PC-9 (cell line): ENCODE results near the gene CLK4. TPM values are rescaled to one million over a fixed set of nuclear protein-coding genes. Genes with fewer than 3 reads are reported as not detected.

Source experiments
- BruUV-seq: library from RNA; stranded (reverse); fragments of 400-500 nt; replicated peaks from 2 replicates; lab custom pipeline; 2021; lab: Mats Ljungman, UMichigan
- CTCF ChIA-PET: fragments of 300-600 bp; sonication (Branson Sonifier 250); formaldehyde crosslinking; loops from one replicate; lab custom pipeline; 2022; ENCODE audit warnings: antibody characterized with exemption; lab: Charles Lee
- POLR2A ChIA-PET: fragments of 300-600 bp; sonication (Branson Sonifier 250); formaldehyde crosslinking; loops from one replicate; lab custom pipeline; 2022; ENCODE audit warnings: antibody characterized with exemption; ENCODE audit not compliant: unreplicated experiment; lab: Charles Lee
- DNase-seq, 2 experiments: peaks; one replicate each; pipeline versions ENCODE4 v3.0.0 to v3.0.0-alpha.2; 2015 to 2022; ENCODE audit warnings: mixed read lengths in 1 of 2
- H2AFZ ChIP-seq: fragments of 200-600 bp; sonication (generic); 2 replicates; pipeline ENCODE4 v1.8.1; 2017; ENCODE audit warnings: antibody characterized with exemption
- H3F3A ChIP-seq: fragments of 200-600 bp; sonication (generic); 2 replicates; pipeline ENCODE4 v1.8.1; 2017; ENCODE audit warnings: antibody characterized with exemption, mild to moderate bottlenecking, low read depth; ENCODE audit not compliant: insufficient read depth
- H3K27ac ChIP-seq: fragments of 200-600 bp; sonication (generic); 2 replicates; pipeline ENCODE4 v1.6.1; 2016; ENCODE audit warnings: mixed run types
- H3K27me3 ChIP-seq: fragments of 200-600 bp; sonication (generic); 2 replicates; pipeline ENCODE4 v1.6.1; 2016; ENCODE audit warnings: low read depth, mixed run types; ENCODE audit not compliant: insufficient read depth
- H3K36me3 ChIP-seq: fragments of 200-600 bp; sonication (generic); 2 replicates; pipeline ENCODE4 v1.6.1; 2016; ENCODE audit warnings: low read depth, mixed run types
- H3K4me1 ChIP-seq: fragments of 200-600 bp; sonication (generic); replicated peaks from 2 replicates; pipeline ENCODE4 v1.6.1; 2016; ENCODE audit warnings: mixed run types; ENCODE audit not compliant: insufficient read depth
- H3K4me2 ChIP-seq: fragments of 200-600 bp; sonication (generic); 2 replicates; pipeline ENCODE4 v1.6.1; 2017; ENCODE audit warnings: mixed run types
- H3K4me3 ChIP-seq: fragments of 200-600 bp; sonication (generic); 2 replicates; pipeline ENCODE4 v1.6.1; 2016; ENCODE audit warnings: mixed run types
- H3K79me2 ChIP-seq: fragments of 200-600 bp; sonication (generic); 2 replicates; pipeline ENCODE4 v1.6.1; 2017; ENCODE audit warnings: low read depth, mixed run types
- H3K9me2 ChIP-seq: fragments of 200-600 bp; sonication (generic); 2 replicates; pipeline ENCODE4 v1.8.1; 2017; ENCODE audit warnings: mild to moderate bottlenecking; ENCODE audit not compliant: insufficient read depth
- H3K9me3 ChIP-seq: fragments of 200-600 bp; sonication (generic); 2 replicates; pipeline ENCODE4 v1.8.1; 2016; ENCODE audit warnings: low read depth; ENCODE audit not compliant: insufficient read depth
- H4K20me1 ChIP-seq: fragments of 200-600 bp; sonication (generic); 2 replicates; pipeline ENCODE4 v1.8.1; 2017; ENCODE audit not compliant: insufficient read depth
- EZH2 ChIP-seq: fragments of 200-600 bp; sonication (generic); IDR thresholded peaks from 2 replicates; pipeline ENCODE4 v1.8.0; 2017; ENCODE audit warnings: antibody characterized with exemption, low read depth
- intact Hi-C: fragments of 100-400 bp; cut with micrococcal nuclease; formaldehyde crosslinking; loops from one replicate; pipeline ENCODE4 v1.10.0; 2022; ENCODE audit not compliant: unreplicated experiment
- total RNA-seq: library from RNA; stranded (reverse); gene quantifications from 2 replicates; pipeline ENCODE4 v1.2.3, GENCODE V29; 2021
- TF ChIP-seq, protein P1 (sequence below): fragments of 200-600 bp; sonication (generic); conservative IDR thresholded peaks from 2 replicates; pipeline ENCODE4 v1.6.1; 2017; ENCODE audit warnings: mixed run types, antibody characterized with exemption, mild to moderate bottlenecking, moderate library complexity

Gene CLK4
- total RNA-seq, 1 experiment from 2014 or later: 29.7 TPM

DNA sequence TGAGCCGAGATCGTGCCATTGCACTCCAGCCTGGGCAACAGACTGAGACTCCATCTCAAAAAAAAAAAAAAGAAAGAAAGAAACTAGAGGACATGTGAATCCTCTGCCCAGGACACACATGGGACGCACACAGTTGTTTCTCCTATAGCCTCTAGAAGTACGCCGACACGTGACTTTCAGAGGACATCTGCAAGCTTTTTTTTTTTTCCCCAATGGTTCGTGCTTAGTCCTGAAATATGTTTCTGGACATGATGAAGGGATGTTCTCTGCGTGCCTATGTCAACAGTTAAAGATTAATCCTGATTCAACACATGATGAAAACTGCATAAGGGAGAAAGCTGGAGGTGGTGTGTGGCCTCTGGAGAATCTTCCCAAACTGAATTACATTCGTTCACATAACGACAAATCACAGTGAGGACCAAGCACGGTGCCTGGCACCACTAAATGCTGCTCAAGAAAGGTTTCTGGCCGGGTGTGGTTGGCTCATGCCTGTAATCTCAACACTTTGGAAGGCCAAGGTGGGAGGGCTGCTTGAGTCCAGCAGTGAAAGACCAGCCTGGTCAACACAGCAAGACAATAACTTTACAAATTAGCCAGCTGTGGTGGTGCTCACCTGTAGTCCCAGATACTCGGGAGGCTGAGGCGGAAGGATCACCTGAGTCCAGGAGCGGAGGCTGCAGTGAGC, 46.4 kb downstream of the CLK4 start:
- no peaks in the 10 kb centered on the region for H3K4me1 ChIP-seq
- H3K27me3 ChIP-seq: peaks cover 74% of the 10 kb centered on the region
- ChIA-PET POLR2A (no interaction called here), CTCF (interaction anchor here (0.6 kb wide), 1 partner anchor 502 kb away, joined by 3 read pairs; no protein-coding TSS in a partner anchor)
- no peaks in the 10 kb centered on the region for H3K79me2 ChIP-seq
- BruUV-seq: no TSS peak
- no peak overlapping the region for H3K4me2 ChIP-seq
- no peak overlapping the region for H3K27ac ChIP-seq
- TF ChIP-seq, protein P1, sequence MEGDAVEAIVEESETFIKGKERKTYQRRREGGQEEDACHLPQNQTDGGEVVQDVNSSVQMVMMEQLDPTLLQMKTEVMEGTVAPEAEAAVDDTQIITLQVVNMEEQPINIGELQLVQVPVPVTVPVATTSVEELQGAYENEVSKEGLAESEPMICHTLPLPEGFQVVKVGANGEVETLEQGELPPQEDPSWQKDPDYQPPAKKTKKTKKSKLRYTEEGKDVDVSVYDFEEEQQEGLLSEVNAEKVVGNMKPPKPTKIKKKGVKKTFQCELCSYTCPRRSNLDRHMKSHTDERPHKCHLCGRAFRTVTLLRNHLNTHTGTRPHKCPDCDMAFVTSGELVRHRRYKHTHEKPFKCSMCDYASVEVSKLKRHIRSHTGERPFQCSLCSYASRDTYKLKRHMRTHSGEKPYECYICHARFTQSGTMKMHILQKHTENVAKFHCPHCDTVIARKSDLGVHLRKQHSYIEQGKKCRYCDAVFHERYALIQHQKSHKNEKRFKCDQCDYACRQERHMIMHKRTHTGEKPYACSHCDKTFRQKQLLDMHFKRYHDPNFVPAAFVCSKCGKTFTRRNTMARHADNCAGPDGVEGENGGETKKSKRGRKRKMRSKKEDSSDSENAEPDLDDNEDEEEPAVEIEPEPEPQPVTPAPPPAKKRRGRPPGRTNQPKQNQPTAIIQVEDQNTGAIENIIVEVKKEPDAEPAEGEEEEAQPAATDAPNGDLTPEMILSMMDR: no peak
- no peak for TF ChIP-seq EZH2
- H3F3A ChIP-seq: no peaks in the 10 kb centered on the region
- no peak overlapping the region for H2AFZ ChIP-seq
- no peaks in the 10 kb centered on the region for H3K9me3 ChIP-seq
- H3K36me3 ChIP-seq: no peaks in the 10 kb centered on the region
- no peaks in the 10 kb centered on the region for H3K9me2 ChIP-seq
- intact Hi-C loops: no loop called here
- no peaks in the 10 kb centered on the region for H4K20me1 ChIP-seq
- H3K4me3 ChIP-seq: no peak overlapping the region
- no peak for DNase-seq

DNA sequence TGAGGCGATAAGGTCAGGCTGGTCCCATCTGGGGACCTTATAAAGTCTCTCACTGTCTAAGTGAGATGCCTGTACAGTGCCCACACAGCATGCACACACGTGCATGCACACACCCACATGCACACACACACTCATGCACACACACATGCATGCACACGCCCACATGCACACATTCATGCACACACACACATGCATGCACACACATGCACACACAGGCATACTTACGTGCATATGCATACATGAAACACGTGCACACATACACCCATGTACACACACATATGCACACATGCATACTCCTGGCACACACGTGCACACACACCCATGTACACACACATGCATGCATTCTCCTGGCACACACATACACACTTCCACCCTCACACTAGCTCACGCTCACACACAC, 48.9 kb downstream of the CLK4 start:
- BruUV-seq: no TSS peak
- no peaks in the 10 kb centered on the region for H3K36me3 ChIP-seq
- H3K9me2 ChIP-seq: no peaks in the 10 kb centered on the region
- TF ChIP-seq, protein P1: no peak
- TF ChIP-seq EZH2: no peak
- DNase-seq: no peak
- no peaks in the 10 kb centered on the region for H3K79me2 ChIP-seq
- no peak overlapping the region for H3K4me2 ChIP-seq
- intact Hi-C loops: no loop called here
- no peak overlapping the region for H3K4me3 ChIP-seq
- no peaks in the 10 kb centered on the region for H4K20me1 ChIP-seq
- ChIA-PET POLR2A (no interaction called here), CTCF (no interaction called here)
- no peak overlapping the region for H3K27ac ChIP-seq
- H3K4me1 ChIP-seq: no peaks in the 10 kb centered on the region
- H3K27me3 ChIP-seq: peaks cover 81% of the 10 kb centered on the region
- H3F3A ChIP-seq: no peaks in the 10 kb centered on the region
- no peak overlapping the region for H2AFZ ChIP-seq
- H3K9me3 ChIP-seq: no peaks in the 10 kb centered on the region

DNA sequence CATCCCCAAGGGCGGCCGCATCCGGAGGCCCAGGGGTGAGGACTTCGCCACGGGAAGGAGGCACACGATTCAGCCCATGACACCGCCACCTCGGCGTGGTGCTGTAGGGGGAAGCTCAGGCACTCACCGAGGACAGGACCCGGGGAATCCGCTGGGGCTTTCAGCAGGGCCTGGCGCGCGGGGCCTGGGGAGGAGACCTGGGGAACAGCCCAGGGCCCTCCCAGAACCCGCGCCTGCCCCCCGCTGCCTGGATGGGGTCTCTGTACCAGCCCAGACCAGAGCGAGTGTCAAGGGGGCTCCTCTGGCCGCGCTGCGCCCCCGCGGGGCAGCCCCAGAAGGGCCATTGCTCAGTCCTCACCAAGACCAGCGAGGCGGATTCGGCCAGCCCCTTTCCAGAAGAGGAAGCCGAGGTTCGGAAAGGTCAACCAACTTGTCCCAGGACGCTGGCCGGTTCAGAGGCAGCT, 49.4 kb downstream of the CLK4 start:
- H2AFZ ChIP-seq: no peak overlapping the region
- H3K79me2 ChIP-seq: no peaks in the 10 kb centered on the region
- H3K27ac ChIP-seq: no peak overlapping the region
- TF ChIP-seq, protein P1: no peak
- TF ChIP-seq EZH2: no peak
- no peaks in the 10 kb centered on the region for H3K4me1 ChIP-seq
- H3K27me3 ChIP-seq: peaks cover 81% of the 10 kb centered on the region
- DNase-seq: no peak
- no peaks in the 10 kb centered on the region for H4K20me1 ChIP-seq
- CTCF ChIA-PET: no interaction called here
- no peaks in the 10 kb centered on the region for H3K9me2 ChIP-seq
- intact Hi-C loops: no loop called here
- H3K9me3 ChIP-seq: no peaks in the 10 kb centered on the region
- no TSS peak for BruUV-seq
- H3K4me2 ChIP-seq: no peak overlapping the region
- H3F3A ChIP-seq: no peaks in the 10 kb centered on the region
- POLR2A ChIA-PET: no interaction called here
- H3K36me3 ChIP-seq: no peaks in the 10 kb centered on the region
- H3K4me3 ChIP-seq: no peak overlapping the region
